Endodermal cell (in vitro differentiated cells): ENCODE results near the gene TMTC2. TPM values are rescaled to one million over a fixed set of nuclear protein-coding genes. Genes with fewer than 3 reads are reported as not detected.

Experiments used
- DNase-seq: peaks from one replicate; pipeline ENCODE4 v3.0.0-alpha.2; 2017
- H3K27ac ChIP-seq: 2 replicates; pipeline ENCODE4 v1.5.1; 2013; ENCODE audit warnings: mild to moderate bottlenecking, low read depth, low read length, moderate library complexity
- H3K27me3 ChIP-seq: 2 replicates; pipeline ENCODE4 v1.6.1; 2013; ENCODE audit warnings: mild to moderate bottlenecking, low read length, moderate library complexity; ENCODE audit not compliant: insufficient read depth, control insufficient read depth, poor library complexity, severe bottlenecking
- H3K36me3 ChIP-seq: 2 replicates; pipeline ENCODE4 v1.7.0; 2013; ENCODE audit warnings: mild to moderate bottlenecking, low read length, moderate library complexity; ENCODE audit not compliant: control insufficient read depth, insufficient read depth
- H3K4me1 ChIP-seq: one replicate; pipeline ENCODE4 v1.7.0; 2013; ENCODE audit warnings: low read length; ENCODE audit not compliant: control insufficient read depth, insufficient read depth
- H3K4me3 ChIP-seq: 2 replicates; pipeline ENCODE4 v1.5.1; 2013; ENCODE audit warnings: mild to moderate bottlenecking, low read length, moderate library complexity
- H3K9ac ChIP-seq: 2 replicates; pipeline ENCODE4 v1.6.1; 2013; ENCODE audit warnings: mild to moderate bottlenecking, low read length, moderate library complexity; ENCODE audit not compliant: poor library complexity, severe bottlenecking; ENCODE audit errors: extremely low read depth
- H3K9me3 ChIP-seq: 2 replicates; pipeline ENCODE4 v1.6.1; 2013; ENCODE audit warnings: mild to moderate bottlenecking, low read length, moderate library complexity; ENCODE audit not compliant: control insufficient read depth
- H3K27ac Mint-ChIP-seq: 2 replicates; pipeline ENCODE4 v1.8.0; 2020; ENCODE audit warnings: mixed read lengths
- H3K27me3 Mint-ChIP-seq: 2 replicates; pipeline ENCODE4 v1.8.0; 2021; ENCODE audit warnings: mild to moderate bottlenecking, mixed read lengths; ENCODE audit not compliant: insufficient read depth
- H3K36me3 Mint-ChIP-seq: 2 replicates; pipeline ENCODE4 v1.8.0; 2020; ENCODE audit warnings: low read depth, mixed read lengths
- H3K4me1 Mint-ChIP-seq: 2 replicates; pipeline ENCODE4 v1.8.0; 2020; ENCODE audit warnings: mixed read lengths
- H3K4me3 Mint-ChIP-seq: 2 replicates; pipeline ENCODE4 v1.8.0; 2020; ENCODE audit warnings: mild to moderate bottlenecking, moderate library complexity, mixed read lengths
- H3K9me3 Mint-ChIP-seq: 2 replicates; pipeline ENCODE4 v1.8.0; 2020; ENCODE audit warnings: mild to moderate bottlenecking, mixed read lengths
- WGBS, 2 experiments: methylation state at CpG; one replicate each; pipeline versions ENCODE4 v1.1.5 to v1.1.7; 2013; ENCODE audit warnings: missing lambda C conversion rate in 2 of 2, mixed read lengths in 1 of 2; ENCODE audit not compliant: insufficient coverage in 1 of 2, insufficient read length in 1 of 2; 5-methylcytosine and 5-hydroxymethylcytosine counted together
- total RNA-seq, 2 donors: library from RNA; stranded (reverse); fragmentation: NEBNext Ultra II Directional in 1 of 2; extraction: Animal tissue kit (Norgen Biotek cat#: 25700) in 1 of 2; gene quantifications; 2 replicates in 1 of 2; 3 replicates in 1 of 2; pipeline ENCODE4 v1.2.1, GENCODE V29; 2021
- TF ChIP-seq, protein P1 (sequence below): fragments of 200-600 bp; sonication (generic); conservative IDR thresholded peaks from 2 replicates; pipeline ENCODE4 v1.5.0; 2021; ENCODE audit warnings: antibody characterized with exemption, mild to moderate bottlenecking

Gene TMTC2
- total RNA-seq, 2 donors from 2014 or later, result 7.2 to 10.8 TPM

DNA sequence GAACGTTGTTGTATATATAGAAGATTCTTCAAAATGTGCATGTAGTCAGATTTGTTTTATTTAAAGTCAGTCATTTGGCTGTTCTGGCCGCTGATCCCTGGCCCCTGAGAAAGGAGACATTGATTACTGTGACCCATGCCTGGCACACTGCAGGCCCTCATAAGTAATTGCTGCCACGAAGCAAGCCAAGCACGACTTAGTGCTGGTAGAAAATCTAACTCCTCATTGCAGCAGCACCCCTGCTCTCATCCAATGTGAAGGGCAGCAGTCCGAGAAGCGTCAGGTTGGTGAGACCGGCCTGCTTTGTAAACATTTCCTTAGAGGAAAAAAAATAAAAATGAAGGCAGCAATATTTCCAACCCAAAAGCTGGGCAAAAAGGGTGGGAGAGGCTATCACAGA lies 22.8 kb upstream of the TMTC2 start:
- peaks cover 11% of the 10 kb centered on the region for H3K9me3 Mint-ChIP-seq
- Histone ChIP-seq H3K27me3 (peaks cover 9% of the 10 kb centered on the region), H3K9me3 (no peaks in the 10 kb centered on the region), H3K27ac (no peak overlapping the region), H3K36me3 (no peaks in the 10 kb centered on the region), H3K9ac (no peak overlapping the region), H3K4me1 (no peaks in the 10 kb centered on the region), H3K4me3 (no peak overlapping the region)
- H3K27ac Mint-ChIP-seq, result no peak overlapping the region
- H3K36me3 Mint-ChIP-seq, result no peaks in the 10 kb centered on the region
- 81 to 89% methylated on average over 6 to 7 of the region's 7 CpGs for whole genome bisulfite sequencing, 2 experiments
- H3K4me3 Mint-ChIP-seq, result no peak overlapping the region
- TF ChIP-seq, protein P1, sequence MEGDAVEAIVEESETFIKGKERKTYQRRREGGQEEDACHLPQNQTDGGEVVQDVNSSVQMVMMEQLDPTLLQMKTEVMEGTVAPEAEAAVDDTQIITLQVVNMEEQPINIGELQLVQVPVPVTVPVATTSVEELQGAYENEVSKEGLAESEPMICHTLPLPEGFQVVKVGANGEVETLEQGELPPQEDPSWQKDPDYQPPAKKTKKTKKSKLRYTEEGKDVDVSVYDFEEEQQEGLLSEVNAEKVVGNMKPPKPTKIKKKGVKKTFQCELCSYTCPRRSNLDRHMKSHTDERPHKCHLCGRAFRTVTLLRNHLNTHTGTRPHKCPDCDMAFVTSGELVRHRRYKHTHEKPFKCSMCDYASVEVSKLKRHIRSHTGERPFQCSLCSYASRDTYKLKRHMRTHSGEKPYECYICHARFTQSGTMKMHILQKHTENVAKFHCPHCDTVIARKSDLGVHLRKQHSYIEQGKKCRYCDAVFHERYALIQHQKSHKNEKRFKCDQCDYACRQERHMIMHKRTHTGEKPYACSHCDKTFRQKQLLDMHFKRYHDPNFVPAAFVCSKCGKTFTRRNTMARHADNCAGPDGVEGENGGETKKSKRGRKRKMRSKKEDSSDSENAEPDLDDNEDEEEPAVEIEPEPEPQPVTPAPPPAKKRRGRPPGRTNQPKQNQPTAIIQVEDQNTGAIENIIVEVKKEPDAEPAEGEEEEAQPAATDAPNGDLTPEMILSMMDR, result no peak
- H3K4me1 Mint-ChIP-seq, result peaks cover 15% of the 10 kb centered on the region
- H3K27me3 Mint-ChIP-seq, result peaks cover 13% of the 10 kb centered on the region
- DNase-seq, result no peak

DNA sequence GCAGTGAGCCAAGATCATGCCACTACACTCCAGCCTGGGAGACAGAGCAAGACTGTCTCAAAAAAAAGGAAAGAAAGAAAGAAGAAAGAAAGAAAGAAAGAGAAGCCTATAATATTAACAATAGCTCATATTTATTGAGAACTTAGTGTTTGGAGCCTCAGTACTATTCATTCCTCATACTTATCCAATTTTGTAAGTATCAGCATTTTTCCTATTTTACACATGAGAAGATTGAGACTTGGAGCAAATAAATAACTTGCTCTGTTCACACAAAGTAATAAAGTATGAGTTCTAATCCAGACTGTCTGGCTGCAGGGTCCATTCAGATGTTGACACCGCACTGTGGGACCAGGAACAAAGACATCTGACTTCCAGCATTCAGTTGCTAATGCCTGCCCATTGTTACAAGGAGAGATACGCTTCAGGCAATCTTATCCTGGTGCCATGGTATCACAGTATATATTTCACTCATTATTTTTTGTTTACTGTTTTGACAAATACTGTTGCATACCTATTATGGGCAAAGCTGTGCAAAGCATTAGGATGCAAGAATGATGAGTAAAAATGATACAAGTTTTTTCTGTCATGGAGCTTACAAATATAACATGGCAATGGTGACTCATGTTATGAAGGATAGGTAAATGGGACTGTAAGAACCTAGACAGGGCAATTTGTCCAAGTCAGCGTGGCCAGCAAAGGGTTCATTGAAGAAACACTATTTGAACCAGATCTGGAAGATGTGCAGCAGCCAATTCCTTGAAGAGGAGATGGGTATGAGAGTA lies 21.4 kb upstream of the TMTC2 start:
- Mint-ChIP-seq H3K9me3 (peaks cover 9% of the 10 kb centered on the region), H3K27me3 (peaks cover 13% of the 10 kb centered on the region), H3K4me1 (peaks cover 17% of the 10 kb centered on the region), H3K27ac (no peak overlapping the region), H3K36me3 (no peaks in the 10 kb centered on the region), H3K4me3 (no peak overlapping the region)
- Histone ChIP-seq H3K9ac (no peak overlapping the region), H3K4me3 (no peak overlapping the region), H3K9me3 (no peaks in the 10 kb centered on the region), H3K4me1 (no peaks in the 10 kb centered on the region), H3K36me3 (no peaks in the 10 kb centered on the region), H3K27ac (peak overlapping the region; percentile 56), H3K27me3 (peaks cover 9% of the 10 kb centered on the region)
- 61 to 67% methylated on average over 3 of the region's 3 CpGs for WGBS, 2 experiments
- TF ChIP-seq, protein P1, result no peak
- DNase-seq, result no peak

DNA sequence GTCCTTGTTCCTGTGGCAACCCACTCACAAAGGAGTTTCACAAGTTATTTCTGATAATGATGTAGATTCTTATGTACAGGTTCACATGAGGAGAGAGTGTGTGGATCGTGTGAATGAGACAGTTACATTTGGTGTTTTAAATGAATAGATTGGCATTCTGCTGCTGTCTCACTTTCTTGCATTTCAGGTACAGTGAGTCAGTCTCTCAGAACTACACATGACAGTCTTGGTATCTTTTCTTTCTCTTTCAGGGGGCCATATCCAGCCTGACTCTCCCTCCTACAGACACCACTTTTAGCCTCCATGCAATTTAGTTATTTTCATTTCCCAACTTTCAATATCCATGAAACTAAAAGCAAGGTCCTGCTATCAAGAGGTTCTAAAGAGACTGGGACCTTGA lies 19.9 kb upstream of the TMTC2 start:
- Histone ChIP-seq H3K4me3 (no peak overlapping the region), H3K27me3 (peaks cover 9% of the 10 kb centered on the region), H3K36me3 (no peaks in the 10 kb centered on the region), H3K4me1 (no peaks in the 10 kb centered on the region), H3K9ac (no peak overlapping the region), H3K9me3 (peaks cover 5% of the 10 kb centered on the region), H3K27ac (no peak overlapping the region)
- DNase-seq, result no peak
- Mint-ChIP-seq H3K27me3 (peaks cover 13% of the 10 kb centered on the region), H3K9me3 (peaks cover 9% of the 10 kb centered on the region), H3K4me3 (no peak overlapping the region), H3K4me1 (peaks cover 17% of the 10 kb centered on the region), H3K36me3 (no peaks in the 10 kb centered on the region), H3K27ac (no peak overlapping the region)
- TF ChIP-seq, protein P1, result no peak
- WGBS, 2 experiments, result 75 to 83% methylated on average over 1 of the region's 1 CpG
